Measurements from ENCODE around the gene TTC33. TPM values are rescaled to one million over a fixed set of nuclear protein-coding genes. Genes with fewer than 3 reads are reported as not detected.
"Not testable (repeated sequence)": the region's sequence is repeated elsewhere in the genome, so short reads cannot be mapped to it uniquely, and the experiment has no call there.

The TTC33 gene
- total RNA-seq, 2 experiments from 2014 or later: 16.3 to 17.7 TPM

DNA sequence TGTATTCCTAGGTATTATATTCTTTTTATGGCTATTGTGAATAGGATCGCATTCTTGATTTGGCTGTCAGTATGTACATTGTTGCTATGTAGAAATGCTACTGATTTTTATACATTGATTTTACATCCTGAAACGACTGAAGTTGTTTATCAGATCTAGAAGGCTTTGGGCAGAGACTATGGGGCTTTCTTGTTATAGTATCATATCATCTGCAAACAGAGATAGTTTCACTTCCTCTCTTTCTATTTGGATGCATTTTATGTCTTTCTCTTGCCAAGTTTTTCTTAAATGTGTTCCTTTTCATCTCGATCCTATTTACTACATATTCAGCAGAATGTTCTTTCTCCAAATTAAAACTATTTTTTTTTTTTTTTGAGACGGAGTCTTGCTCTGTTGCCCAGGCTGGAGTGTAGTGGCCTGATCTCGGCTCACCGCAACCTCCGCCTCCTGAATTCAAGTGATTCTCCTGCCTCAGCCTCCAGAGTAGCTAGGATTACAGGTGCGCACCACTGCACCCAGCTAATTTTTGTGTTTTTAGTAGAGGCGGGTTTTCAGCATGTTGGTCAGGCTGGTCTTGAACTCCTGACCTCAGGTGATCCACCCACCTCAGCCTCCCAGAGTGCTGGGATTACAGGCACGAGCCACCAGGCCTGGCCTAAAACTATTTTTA lies 163.9 kb downstream of the TTC33 start:
- peaks cover 13% of the 10 kb centered on the region for H3K4me1 Mint-ChIP-seq
- H3K9me3 Mint-ChIP-seq (ENCODE audit: low read depth); H3K27me3 Mint-ChIP-seq; DNase-seq; H3K27ac Mint-ChIP-seq; ATAC-seq; H3K4me3 Mint-ChIP-seq: not testable (repeated sequence)
- CTCF ChIA-PET: interaction anchor here (1.2 kb wide), 2 partner anchors 8 to 94 kb away, joined by 3 read pairs; no protein-coding TSS in a partner anchor
- H3K36me3 Mint-ChIP-seq: peaks cover 11% of the 10 kb centered on the region

DNA sequence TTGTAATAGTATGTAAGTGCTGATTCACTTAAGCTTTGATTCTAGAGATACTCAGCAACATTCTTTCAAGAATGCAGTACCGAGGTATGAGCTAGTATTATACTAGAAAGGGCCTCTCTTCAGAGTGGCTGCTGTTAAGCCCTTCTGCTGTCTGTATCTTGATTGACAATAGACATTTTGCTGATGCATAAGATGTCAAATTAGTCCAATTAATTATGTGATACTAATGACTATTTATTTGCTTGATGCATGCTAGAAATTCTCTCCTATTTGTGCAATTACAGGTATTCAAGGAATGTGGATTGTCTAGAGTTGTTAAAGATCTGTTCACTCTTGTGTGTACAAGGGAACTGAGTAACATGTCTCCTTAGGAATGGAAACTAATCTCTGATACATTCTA lies 168.4 kb downstream of the TTC33 start:
- CTCF ChIA-PET: no interaction called here
- H3K27ac Mint-ChIP-seq: no peak overlapping the region
- DNase-seq (no peak), ATAC-seq (no peak)
- no peak overlapping the region for H3K4me3 Mint-ChIP-seq
- peaks cover 19% of the 10 kb centered on the region for H3K4me1 Mint-ChIP-seq
- H3K9me3 Mint-ChIP-seq (ENCODE audit: low read depth): peaks cover 6% of the 10 kb centered on the region
- no peaks in the 10 kb centered on the region for H3K27me3 Mint-ChIP-seq
- H3K36me3 Mint-ChIP-seq: peaks cover 10% of the 10 kb centered on the region

GRCh38 chr5:40585537-40586267 lies 170.1 kb downstream of the TTC33 start:
- no peak overlapping the region for H3K27ac Mint-ChIP-seq
- DNase-seq (no peak), ATAC-seq (no peak)
- H3K4me3 Mint-ChIP-seq: no peak overlapping the region
- H3K36me3 Mint-ChIP-seq: peaks cover 4% of the 10 kb centered on the region
- H3K4me1 Mint-ChIP-seq: peaks cover 12% of the 10 kb centered on the region
- peaks cover 6% of the 10 kb centered on the region for H3K9me3 Mint-ChIP-seq (ENCODE audit: low read depth)
- no peaks in the 10 kb centered on the region for H3K27me3 Mint-ChIP-seq
- CTCF ChIA-PET: interaction anchor here (1.1 kb wide), 1 partner anchor 17 kb away, joined by 3 read pairs; no protein-coding TSS in a partner anchor

DNA sequence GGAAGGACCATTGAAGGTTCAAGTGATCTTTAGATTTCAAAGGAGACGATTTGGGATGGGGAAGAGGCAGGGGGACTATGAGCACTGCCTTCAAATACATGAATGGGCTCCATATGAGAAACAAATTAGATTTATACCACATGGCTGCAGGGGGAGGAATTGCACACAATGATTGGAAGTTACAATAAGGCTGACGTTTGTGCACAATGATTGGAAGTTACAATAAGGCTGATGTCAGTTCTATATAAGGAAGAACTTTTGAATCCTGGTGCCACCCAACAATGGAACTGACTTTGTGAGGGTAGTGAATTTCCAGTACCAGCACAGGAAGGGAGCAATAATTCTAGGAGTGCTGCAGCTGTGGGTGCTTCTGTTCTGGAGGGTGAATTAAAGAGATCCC lies 171.7 kb downstream of the TTC33 start:
- no peak overlapping the region for H3K27ac Mint-ChIP-seq
- CTCF ChIA-PET: no interaction called here
- no peaks in the 10 kb centered on the region for H3K27me3 Mint-ChIP-seq

GRCh38 chr5:40578501-40579451 lies 177.0 kb downstream of the TTC33 start:
- H3K4me1 Mint-ChIP-seq: peaks cover 24% of the 10 kb centered on the region
- H3K9me3 Mint-ChIP-seq (ENCODE audit: low read depth): no peaks in the 10 kb centered on the region
- H3K27me3 Mint-ChIP-seq: no peaks in the 10 kb centered on the region
- ATAC-seq (peak; percentile 86), DNase-seq (peak; percentile 61)
- CTCF ChIA-PET: no interaction called here
- peak overlapping the region; percentile 73 for H3K4me3 Mint-ChIP-seq
- H3K27ac Mint-ChIP-seq: peak overlapping the region; percentile 79
- peaks cover 1% of the 10 kb centered on the region for H3K36me3 Mint-ChIP-seq

More for the DNA sequence above, 171.7 kb downstream of the TTC33 start:
- no peaks in the 10 kb centered on the region for H3K9me3 Mint-ChIP-seq (ENCODE audit: low read depth)
- no peak for DNase-seq
- H3K4me1 Mint-ChIP-seq: peaks cover 21% of the 10 kb centered on the region
- no peak overlapping the region for H3K4me3 Mint-ChIP-seq
- ATAC-seq: no peak
- peaks cover 1% of the 10 kb centered on the region for H3K36me3 Mint-ChIP-seq

DNA sequence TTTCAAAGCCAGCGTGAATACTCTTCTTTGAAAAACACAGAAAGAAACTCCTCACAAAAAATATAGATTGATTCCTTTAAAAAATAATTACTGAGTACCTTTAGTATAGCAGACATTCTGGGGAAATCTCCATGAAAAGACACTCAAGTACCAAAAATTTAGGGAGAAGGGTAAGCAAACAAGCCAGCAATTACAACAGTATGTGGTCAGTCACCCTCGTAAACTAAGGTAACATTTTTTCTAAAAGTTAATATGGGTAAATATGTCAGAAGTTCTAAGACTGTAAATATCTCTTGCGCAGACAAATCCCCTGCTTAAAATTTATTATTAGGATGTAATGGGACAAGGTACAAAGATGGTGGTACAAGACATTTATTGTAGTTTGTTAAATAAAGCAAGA lies 178.0 kb downstream of the TTC33 start:
- CTCF ChIA-PET: no interaction called here
- ATAC-seq: no peak
- Mint-ChIP-seq H3K27ac (no peak overlapping the region), H3K4me1 (peaks cover 24% of the 10 kb centered on the region), H3K27me3 (no peaks in the 10 kb centered on the region), H3K4me3 (no peak overlapping the region), H3K9me3 (ENCODE audit: low read depth) (no peaks in the 10 kb centered on the region), H3K36me3 (peaks cover 1% of the 10 kb centered on the region)
- DNase-seq: no peak

GRCh38 chr5:40575921-40576320 lies 179.8 kb downstream of the TTC33 start:
- CTCF ChIA-PET: no interaction called here
- Mint-ChIP-seq H3K27me3 (no peaks in the 10 kb centered on the region), H3K27ac (no peak overlapping the region)

GRCh38 chr5:40575411-40575810 lies 180.3 kb downstream of the TTC33 start:
- no peaks in the 10 kb centered on the region for H3K36me3 Mint-ChIP-seq
- DNase-seq: no peak
- ATAC-seq: no peak
- no peaks in the 10 kb centered on the region for H3K9me3 Mint-ChIP-seq (ENCODE audit: low read depth)
- CTCF ChIA-PET: no interaction called here
- H3K27ac Mint-ChIP-seq: no peak overlapping the region
- H3K4me1 Mint-ChIP-seq: peaks cover 20% of the 10 kb centered on the region
- H3K4me3 Mint-ChIP-seq: no peak overlapping the region
- no peaks in the 10 kb centered on the region for H3K27me3 Mint-ChIP-seq

More at GRCh38 chr5:40575921-40576320, 179.8 kb downstream of the TTC33 start:
- Mint-ChIP-seq H3K9me3 (ENCODE audit: low read depth) (no peaks in the 10 kb centered on the region), H3K36me3 (no peaks in the 10 kb centered on the region), H3K4me1 (peaks cover 24% of the 10 kb centered on the region), H3K4me3 (no peak overlapping the region)
- DNase-seq: no peak
- ATAC-seq: no peak

DNA sequence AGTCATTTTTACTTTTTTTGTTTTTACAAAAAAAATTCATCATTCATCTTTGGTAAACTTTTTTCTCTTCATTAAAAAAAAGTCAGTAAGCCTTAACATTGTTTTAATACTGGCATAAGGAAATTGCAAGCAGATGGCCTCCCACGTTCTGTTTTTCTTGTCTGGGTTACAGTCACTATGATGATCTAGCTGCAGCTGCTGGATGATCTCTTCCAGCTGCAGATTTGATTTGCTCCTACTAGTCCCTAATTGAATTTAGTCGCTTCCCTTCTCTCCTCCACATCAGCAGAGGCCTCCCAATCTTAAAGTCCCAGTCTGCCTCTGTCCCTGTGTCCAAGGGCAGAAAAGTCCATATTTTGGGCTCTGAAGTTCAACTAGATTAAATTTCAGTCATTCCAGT lies 182.8 kb downstream of the TTC33 start:
- Mint-ChIP-seq H3K4me3 (no peak overlapping the region), H3K27me3 (no peaks in the 10 kb centered on the region), H3K9me3 (ENCODE audit: low read depth) (peaks cover 2% of the 10 kb centered on the region), H3K4me1 (peaks cover 10% of the 10 kb centered on the region), H3K27ac (no peak overlapping the region), H3K36me3 (no peaks in the 10 kb centered on the region)
- CTCF ChIA-PET: interaction anchor here (0.5 kb wide), 1 partner anchor 568 kb away, joined by 3 read pairs; no protein-coding TSS in a partner anchor
- ATAC-seq: no peak
- no peak for DNase-seq

- H3K36me3 Mint-ChIP-seq: no peaks in the 10 kb centered on the region
- no peak overlapping the region for H3K4me3 Mint-ChIP-seq
- no peaks in the 10 kb centered on the region for H3K27me3 Mint-ChIP-seq
- DNase-seq (no peak), ATAC-seq (no peak)
- H3K27ac Mint-ChIP-seq: no peak overlapping the region
- CTCF ChIA-PET: no interaction called here
- H3K4me1 Mint-ChIP-seq: peaks cover 9% of the 10 kb centered on the region
- peaks cover 2% of the 10 kb centered on the region for H3K9me3 Mint-ChIP-seq (ENCODE audit: low read depth)
Measured at GRCh38 chr5:40572391-40572790, 183.4 kb downstream of the TTC33 start.

DNA sequence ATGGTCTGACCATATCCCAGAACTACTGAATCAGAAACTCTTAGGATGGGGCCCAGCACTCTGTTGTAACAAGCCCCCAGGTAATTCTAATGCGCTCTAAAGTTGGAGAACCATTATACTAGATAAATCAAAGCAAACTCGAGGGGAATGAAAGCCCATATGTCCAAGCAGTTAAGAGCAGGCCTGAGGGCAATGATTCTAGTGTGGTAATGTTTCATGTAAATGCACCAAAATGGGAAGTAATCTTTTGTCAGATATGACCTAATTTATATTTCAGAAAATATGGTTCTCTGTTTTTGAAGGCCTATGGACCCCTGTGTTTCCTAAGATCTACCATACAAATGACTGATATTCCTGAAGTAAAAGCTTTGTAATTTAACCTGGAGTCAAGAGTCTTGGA lies 184.0 kb downstream of the TTC33 start:
- Mint-ChIP-seq H3K27me3 (no peaks in the 10 kb centered on the region), H3K36me3 (no peaks in the 10 kb centered on the region), H3K27ac (no peak overlapping the region), H3K9me3 (ENCODE audit: low read depth) (peaks cover 2% of the 10 kb centered on the region), H3K4me1 (peaks cover 9% of the 10 kb centered on the region), H3K4me3 (no peak overlapping the region)
- DNase-seq: no peak
- ATAC-seq: no peak
- CTCF ChIA-PET: interaction anchor here (0.6 kb wide), 1 partner anchor 29 kb away, joined by 3 read pairs; no protein-coding TSS in a partner anchor

DNA sequence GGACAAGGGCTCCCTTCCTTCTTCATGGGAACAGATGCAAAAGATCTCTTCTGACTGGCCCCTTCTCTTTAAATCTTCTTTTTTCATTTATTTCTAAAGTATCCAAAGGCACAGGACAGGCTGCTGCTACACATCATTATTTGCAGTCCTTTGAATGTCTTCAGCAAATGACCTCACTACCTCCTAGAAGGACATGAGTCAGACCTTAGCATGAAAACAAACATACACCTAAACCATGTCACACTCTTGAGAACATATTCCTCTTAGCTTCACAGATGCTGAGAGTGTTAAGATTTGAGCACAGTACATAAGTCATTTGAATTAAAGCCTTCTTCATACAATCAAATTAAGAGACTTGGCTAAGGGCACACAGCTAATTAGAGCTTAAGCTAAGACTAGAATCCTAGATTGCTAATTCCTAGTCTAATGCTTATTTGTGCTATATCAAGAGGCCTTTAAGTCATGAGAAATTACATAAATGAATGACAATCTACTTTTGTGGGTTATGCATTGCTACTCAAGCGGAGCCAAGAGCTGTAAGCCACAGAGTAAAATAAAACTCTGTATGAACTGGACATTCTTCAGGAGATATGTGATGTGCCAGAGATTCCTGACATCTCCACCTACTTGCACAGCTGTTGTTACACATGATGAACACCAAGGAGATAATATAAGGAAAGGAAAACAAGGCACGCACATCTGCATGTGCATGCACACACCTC lies 185.2 kb downstream of the TTC33 start:
- DNase-seq: no peak
- peaks cover 9% of the 10 kb centered on the region for H3K4me1 Mint-ChIP-seq
- no peaks in the 10 kb centered on the region for H3K27me3 Mint-ChIP-seq
- no peak overlapping the region for H3K27ac Mint-ChIP-seq
- H3K36me3 Mint-ChIP-seq: no peaks in the 10 kb centered on the region
- peaks cover 2% of the 10 kb centered on the region for H3K9me3 Mint-ChIP-seq (ENCODE audit: low read depth)
- CTCF ChIA-PET: no interaction called here
- H3K4me3 Mint-ChIP-seq: no peak overlapping the region
- peak; percentile 20 for ATAC-seq

All from activated CD8-positive, alpha-beta memory T cell treated with anti-CD3 and anti-CD28 coated beads, Interleukin-2, amount 10 ng/mL, durations not matched to agents 7 days and 5 days (primary cell).